22Rv1 (cell line): ENCODE results near the gene CSGALNACT2.

ENCODE experiments used
- ZFX ChIP-seq: fragments of 450-650 bp; IDR thresholded peaks from 2 replicates; pipeline ENCODE4 v1.6.1; 2017; ENCODE audit warnings: antibody characterized with exemption, borderline replicate concordance
- TF ChIP-seq, protein P1 (sequence below): fragments of 450-650 bp; IDR thresholded peaks from 2 replicates; pipeline ENCODE4 v1.5.1; 2017; ENCODE audit warnings: mild to moderate bottlenecking

DNA sequence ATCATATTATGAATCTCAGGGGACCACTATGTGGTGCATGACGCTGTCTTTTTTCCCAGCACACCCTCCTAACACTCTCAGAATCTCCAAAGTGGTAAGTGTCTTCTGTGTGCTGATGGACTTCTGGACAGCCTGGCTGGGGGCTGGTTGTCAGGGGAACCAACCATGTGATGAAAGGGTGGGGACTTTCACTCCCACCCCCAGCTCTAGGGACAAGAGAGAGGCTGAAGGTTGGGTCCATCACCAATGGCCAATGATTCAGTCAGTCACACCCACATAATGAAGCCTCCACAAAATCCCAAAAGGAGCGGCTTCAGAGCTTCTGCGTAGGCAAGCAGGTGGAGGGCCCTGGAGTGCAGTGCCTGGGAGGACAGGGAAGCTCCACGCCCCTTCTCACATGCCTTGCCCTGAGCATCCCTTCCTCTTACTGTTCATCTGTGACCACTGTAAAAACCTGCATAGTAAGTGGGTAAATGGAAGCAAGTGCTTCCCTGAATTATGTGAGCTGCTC, 84.0 kb downstream of the CSGALNACT2 start:
- TF ChIP-seq, protein P1, sequence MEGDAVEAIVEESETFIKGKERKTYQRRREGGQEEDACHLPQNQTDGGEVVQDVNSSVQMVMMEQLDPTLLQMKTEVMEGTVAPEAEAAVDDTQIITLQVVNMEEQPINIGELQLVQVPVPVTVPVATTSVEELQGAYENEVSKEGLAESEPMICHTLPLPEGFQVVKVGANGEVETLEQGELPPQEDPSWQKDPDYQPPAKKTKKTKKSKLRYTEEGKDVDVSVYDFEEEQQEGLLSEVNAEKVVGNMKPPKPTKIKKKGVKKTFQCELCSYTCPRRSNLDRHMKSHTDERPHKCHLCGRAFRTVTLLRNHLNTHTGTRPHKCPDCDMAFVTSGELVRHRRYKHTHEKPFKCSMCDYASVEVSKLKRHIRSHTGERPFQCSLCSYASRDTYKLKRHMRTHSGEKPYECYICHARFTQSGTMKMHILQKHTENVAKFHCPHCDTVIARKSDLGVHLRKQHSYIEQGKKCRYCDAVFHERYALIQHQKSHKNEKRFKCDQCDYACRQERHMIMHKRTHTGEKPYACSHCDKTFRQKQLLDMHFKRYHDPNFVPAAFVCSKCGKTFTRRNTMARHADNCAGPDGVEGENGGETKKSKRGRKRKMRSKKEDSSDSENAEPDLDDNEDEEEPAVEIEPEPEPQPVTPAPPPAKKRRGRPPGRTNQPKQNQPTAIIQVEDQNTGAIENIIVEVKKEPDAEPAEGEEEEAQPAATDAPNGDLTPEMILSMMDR, result no peak
- no peak for TF ChIP-seq ZFX
